GM12864 (cell line): Measurements from ENCODE around the gene PDE11A.

ENCODE experiments used
- DNase-seq: peaks from one replicate; pipeline ENCODE4 v3.0.0-alpha.2; 2011; ENCODE audit warnings: low read depth
- H3K4me3 ChIP-seq: 2 replicates; pipeline ENCODE4 v1.5.1; 2011; ENCODE audit warnings: mild to moderate bottlenecking, low read depth, low read length, control low read depth
- TF ChIP-seq, protein P1 (sequence below): IDR thresholded peaks from 2 replicates; pipeline ENCODE4 v1.5.1; 2011; ENCODE audit warnings: low read depth, mild to moderate bottlenecking, moderate library complexity, low read length, control low read depth, inconsistent platforms; ENCODE audit errors: missing control alignments

The PDE11A gene

DNA sequence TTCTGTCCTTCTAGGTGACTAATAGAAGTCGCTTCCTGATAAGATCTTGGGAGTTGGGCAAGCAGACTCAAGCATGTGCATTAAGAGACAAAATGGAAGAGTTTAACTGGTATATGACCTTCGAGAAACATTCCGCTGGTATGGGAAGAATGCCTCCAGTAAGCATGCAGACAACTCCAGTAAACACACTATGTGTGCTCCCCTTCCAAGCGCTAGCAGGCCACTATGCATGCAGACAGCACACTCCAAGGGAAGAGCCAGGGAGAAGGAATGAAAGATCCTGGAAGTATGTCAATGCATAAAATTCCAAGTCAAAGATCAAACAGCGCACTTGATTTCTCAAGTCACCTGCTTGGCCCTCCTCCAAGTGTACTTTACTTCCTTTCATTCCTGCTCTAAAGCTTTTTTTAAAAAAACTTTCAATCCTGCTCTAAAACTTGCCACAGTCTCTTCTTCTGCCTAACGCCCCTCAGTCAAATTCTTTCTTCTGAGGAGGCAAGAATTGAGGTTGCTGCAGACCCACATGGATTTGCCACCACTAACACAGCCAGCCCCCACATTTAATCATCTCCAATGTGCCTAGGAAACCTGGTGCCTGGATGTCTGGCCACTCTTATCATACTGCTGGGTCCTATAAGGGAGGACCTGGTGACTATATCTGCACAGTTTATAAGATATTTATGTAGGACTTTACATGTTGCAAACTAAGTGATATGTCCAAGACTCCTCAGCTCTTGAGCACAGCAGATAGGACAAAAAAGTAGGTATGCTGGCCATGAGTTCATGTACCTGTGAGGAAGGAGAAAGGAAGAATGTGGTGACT lies 239.8 kb downstream of the PDE11A start:
- TF ChIP-seq, protein P1, sequence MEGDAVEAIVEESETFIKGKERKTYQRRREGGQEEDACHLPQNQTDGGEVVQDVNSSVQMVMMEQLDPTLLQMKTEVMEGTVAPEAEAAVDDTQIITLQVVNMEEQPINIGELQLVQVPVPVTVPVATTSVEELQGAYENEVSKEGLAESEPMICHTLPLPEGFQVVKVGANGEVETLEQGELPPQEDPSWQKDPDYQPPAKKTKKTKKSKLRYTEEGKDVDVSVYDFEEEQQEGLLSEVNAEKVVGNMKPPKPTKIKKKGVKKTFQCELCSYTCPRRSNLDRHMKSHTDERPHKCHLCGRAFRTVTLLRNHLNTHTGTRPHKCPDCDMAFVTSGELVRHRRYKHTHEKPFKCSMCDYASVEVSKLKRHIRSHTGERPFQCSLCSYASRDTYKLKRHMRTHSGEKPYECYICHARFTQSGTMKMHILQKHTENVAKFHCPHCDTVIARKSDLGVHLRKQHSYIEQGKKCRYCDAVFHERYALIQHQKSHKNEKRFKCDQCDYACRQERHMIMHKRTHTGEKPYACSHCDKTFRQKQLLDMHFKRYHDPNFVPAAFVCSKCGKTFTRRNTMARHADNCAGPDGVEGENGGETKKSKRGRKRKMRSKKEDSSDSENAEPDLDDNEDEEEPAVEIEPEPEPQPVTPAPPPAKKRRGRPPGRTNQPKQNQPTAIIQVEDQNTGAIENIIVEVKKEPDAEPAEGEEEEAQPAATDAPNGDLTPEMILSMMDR, result no peak
- H3K4me3 ChIP-seq, result no peak overlapping the region
- no peak for DNase-seq

DNA sequence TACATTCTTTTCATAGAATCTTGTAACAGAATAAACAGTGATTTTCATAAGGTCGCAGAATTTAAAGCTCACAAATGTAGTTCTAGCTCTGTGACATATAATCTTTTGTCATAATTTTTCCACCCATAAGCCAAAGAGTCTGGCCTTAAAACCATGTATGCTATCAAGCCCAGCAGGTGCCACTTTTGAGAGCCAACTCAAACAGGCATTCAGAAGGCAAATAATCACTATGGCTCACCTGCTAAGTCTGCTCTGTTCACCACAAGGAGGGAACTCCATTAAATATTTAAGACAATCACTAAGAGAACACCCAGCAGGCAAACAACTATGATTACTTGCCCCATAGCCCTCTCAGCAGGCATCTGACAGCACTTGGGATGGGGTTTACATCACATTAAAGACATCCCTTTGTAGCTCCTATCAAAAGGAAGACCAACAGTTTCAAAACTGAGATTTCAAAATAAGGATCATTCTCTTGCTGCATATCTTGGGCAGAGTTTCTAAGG lies 241.6 kb downstream of the PDE11A start:
- TF ChIP-seq, protein P1, result no peak
- no peak overlapping the region for H3K4me3 ChIP-seq
- DNase-seq, result no peak

DNA sequence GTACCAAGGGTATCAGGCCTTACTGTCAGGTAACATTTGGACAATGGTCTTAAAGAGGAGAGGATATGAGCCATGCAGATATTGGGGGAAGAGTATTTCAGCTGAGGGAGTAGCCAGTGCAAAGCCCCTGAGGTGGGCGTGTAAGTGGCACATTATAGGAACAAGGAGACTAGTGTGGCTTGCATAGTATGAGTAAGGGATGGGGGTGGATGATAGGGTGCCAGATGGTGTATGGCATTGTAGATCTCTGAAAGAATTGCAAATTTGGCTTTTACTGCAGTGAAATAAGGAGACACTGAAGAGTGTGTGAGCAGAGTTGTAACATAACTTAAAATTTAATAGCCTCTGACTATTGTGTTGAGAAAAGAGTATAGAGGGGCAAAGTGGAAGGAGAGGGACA lies 244.0 kb downstream of the PDE11A start:
- TF ChIP-seq, protein P1, result no peak
- H3K4me3 ChIP-seq, result no peak overlapping the region
- DNase-seq, result no peak

DNA sequence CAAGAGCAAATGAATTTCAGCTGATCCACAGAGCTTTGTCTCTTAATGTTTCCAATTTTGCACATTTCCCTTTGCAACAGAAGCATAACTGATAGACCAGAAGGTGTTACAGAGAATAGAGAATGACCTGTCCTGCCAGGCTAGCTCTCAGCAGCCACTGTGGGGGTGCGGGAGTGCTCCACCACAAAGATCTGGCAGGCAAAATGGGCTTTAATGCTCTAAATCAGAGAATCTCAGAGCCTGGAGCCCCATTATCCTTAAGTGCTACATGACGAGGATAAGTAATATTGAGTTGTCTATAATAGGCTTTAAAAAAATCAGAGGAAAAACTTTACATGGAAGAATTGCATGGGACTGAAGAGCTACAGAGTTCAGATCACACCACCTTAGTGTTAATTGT lies 245.7 kb downstream of the PDE11A start:
- H3K4me3 ChIP-seq, result no peak overlapping the region
- TF ChIP-seq, protein P1, result no peak
- DNase-seq, result no peak

DNA sequence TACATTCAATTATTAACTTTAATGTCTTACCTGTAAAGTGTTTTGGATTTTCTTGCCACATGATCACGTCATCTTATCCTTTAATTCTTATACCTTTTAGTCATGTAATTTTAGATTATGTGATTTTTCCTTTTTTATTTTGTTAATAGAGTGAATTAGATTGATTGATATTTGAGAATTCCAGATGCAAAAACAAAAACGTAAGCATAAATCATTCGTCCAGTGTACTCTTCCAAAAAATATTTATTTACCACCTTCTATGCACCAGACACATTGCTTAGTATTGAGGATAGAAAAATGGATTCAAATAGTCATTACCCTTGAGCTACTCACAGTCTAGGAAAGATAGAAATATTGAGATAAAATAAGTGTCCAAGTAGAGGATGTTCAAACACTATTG lies 249.6 kb downstream of the PDE11A start:
- no peak for DNase-seq
- TF ChIP-seq, protein P1, result no peak
- no peak overlapping the region for H3K4me3 ChIP-seq

DNA sequence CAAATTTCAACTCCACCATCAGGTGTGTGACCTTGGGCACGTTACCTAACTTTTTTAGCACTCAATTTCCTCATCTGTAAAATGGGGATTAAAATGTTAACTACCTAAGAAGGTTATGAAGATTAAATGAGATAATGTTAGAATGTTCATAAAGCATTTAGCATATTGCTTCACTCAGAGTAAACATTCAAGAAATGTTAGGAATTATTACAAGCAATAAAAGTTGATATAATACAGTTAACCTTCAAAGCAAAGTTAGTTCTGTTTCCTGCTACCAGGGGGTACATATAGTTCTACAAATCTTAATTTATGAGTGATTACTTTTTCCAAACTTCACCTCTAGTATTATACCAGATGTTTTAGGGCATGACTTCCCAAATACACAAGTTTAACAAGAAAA lies 254.2 kb downstream of the PDE11A start:
- H3K4me3 ChIP-seq, result no peak overlapping the region
- TF ChIP-seq, protein P1, result no peak
- DNase-seq, result no peak

DNA sequence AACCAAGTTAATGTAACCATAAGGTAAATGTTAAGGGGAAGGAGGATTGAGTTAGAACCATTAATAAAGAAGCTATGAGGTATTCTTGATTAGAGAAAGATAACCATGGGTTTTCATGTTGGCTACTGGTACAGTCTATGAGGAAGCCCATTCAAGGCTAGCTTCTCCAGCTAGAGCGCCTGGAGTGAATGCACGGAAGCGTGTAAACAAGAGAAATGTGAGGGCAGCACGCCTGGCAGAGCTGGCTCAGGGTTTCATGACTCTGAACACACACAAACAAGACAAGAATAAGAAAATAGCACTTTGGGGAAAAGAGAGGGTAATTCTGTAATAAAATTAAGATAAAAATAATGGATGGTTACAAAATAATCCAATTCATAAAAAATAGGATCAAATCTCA lies 255.3 kb downstream of the PDE11A start:
- no peak for DNase-seq
- H3K4me3 ChIP-seq, result no peak overlapping the region
- TF ChIP-seq, protein P1, result no peak
